Spleen (tissue), 13 donors: ENCODE measurements around the gene MYOC. TPM values are rescaled to one million over a fixed set of nuclear protein-coding genes. Genes with fewer than 3 reads are reported as not detected.
"Not testable (repeated sequence)": the region's sequence is repeated elsewhere in the genome, so short reads cannot be mapped to it uniquely, and the experiment has no call there.

Experiments used
- DNase-seq: peaks from one replicate; pipeline ENCODE4 v3.0.0-alpha.2; 2020
- H3K27ac ChIP-seq, 8 donors: fragments of 200-600 bp; sonication (generic) in 7 of 8; 1 replicate in 4 of 8; 2 replicates in 4 of 8; pipeline versions ENCODE4 v1.5.0 to v1.8.0; 2016 to 2021; ENCODE audit warnings: inconsistent platforms in 4 of 8, mild to moderate bottlenecking in 4 of 8, moderate library complexity in 1 of 8
- H3K27me3 ChIP-seq, 7 donors: fragments of 200-600 bp; sonication (generic) in 6 of 7; replicated peaks in 1 of 7; 1 replicate in 4 of 7; 2 replicates in 3 of 7; pipeline versions ENCODE4 v1.5.0 to v1.8.0; 2016 to 2021; ENCODE audit warnings: inconsistent platforms in 3 of 7, mild to moderate bottlenecking in 1 of 7
- H3K36me3 ChIP-seq, 6 donors: fragments of 200-600 bp; sonication (generic) in 5 of 6; 1 replicate in 4 of 6; 2 replicates in 2 of 6; pipeline versions ENCODE4 v1.5.0 to v1.8.0; 2016 to 2021; ENCODE audit warnings: inconsistent platforms in 2 of 6
- H3K4me1 ChIP-seq, 6 donors: fragments of 200-600 bp; sonication (generic) in 5 of 6; 1 replicate in 3 of 6; 2 replicates in 3 of 6; pipeline versions ENCODE4 v1.5.0 to v1.8.0; 2016 to 2021; ENCODE audit warnings: inconsistent platforms in 3 of 6
- H3K4me3 ChIP-seq, 8 donors: fragments of 200-600 bp; sonication (generic) in 7 of 8; 1 replicate in 4 of 8; 2 replicates in 4 of 8; pipeline versions ENCODE4 v1.5.0 to v1.8.0; 2016 to 2021; ENCODE audit warnings: inconsistent platforms in 4 of 8, mild to moderate bottlenecking in 4 of 8, moderate library complexity in 2 of 8
- H3K9me3 ChIP-seq, 8 donors: fragments of 200-600 bp; sonication (generic) in 7 of 8; 1 replicate in 4 of 8; 2 replicates in 4 of 8; pipeline versions ENCODE4 v1.5.0 to v1.8.0; 2016 to 2021; ENCODE audit warnings: inconsistent platforms in 4 of 8
- CTCF ChIP-seq, 11 experiments: fragments of 200-600 bp in 7 of 11; fragments of 450-650 bp in 4 of 11; sonication (generic) in 4 of 11; IDR thresholded peaks in 8 of 11; conservative IDR thresholded peaks in 3 of 11; 1 replicate in 7 of 11; 2 replicates in 4 of 11; pipeline versions ENCODE4 v1.4.0 to v1.8.0; 2016 to 2021; ENCODE audit warnings: antibody characterized with exemption in 11 of 11, inconsistent platforms in 4 of 11, mild to moderate bottlenecking in 1 of 11
- POLR2A ChIP-seq, 3 donors: fragments of 450-650 bp; IDR thresholded peaks; one replicate each; pipeline ENCODE4 v1.5.1; 2017; ENCODE audit warnings: antibody characterized with exemption in 3 of 3, mild to moderate bottlenecking in 1 of 3
- POLR2AphosphoS5 ChIP-seq, 3 donors: sonication (generic); formaldehyde crosslinking; IDR thresholded peaks; one replicate each; pipeline ENCODE4 v1.5.1; 2017; ENCODE audit warnings: antibody characterized with exemption in 3 of 3
- WGBS, 5 donors: extraction: QIAGEN DNeasy Blood & Tissue Kit in 3 of 5; methylation state at CpG; one replicate each; pipeline versions ENCODE4 v1.1.5 to v1.1.7; 2013 to 2018; 5-methylcytosine and 5-hydroxymethylcytosine counted together
- intact Hi-C: fragments of 100-400 bp; cut with DNase I; formaldehyde crosslinking; loops from one replicate; pipeline ENCODE4 v1.15.0; 2023; ENCODE audit warnings: low total_unique reads
- long read RNA-seq, 2 donors: transcript quantifications; one replicate each; lab custom pipeline, GENCODE V29; 2026
- polyA plus RNA-seq, 3 donors: library from polyadenylated mRNA; stranded (reverse); fragments of 200-250 nt; gene quantifications; one replicate each; pipeline ENCODE4 v1.2.1, GENCODE V29; 2013
- total RNA-seq, 7 donors: library from RNA; depleted of rRNA in 3 of 7; stranded (reverse); fragments of >200 nt in 3 of 7; fragmentation: NEBNext Ultra II Directional in 4 of 7; extraction: Animal tissue kit (Norgen Biotek cat#: 25700) in 4 of 7; gene quantifications; one replicate each; pipeline versions ENCODE4 v1.1.0 to v1.2.1, GENCODE V29; 2016 to 2021
- donor health status: healthy with polysubstance abuse.
- donor health status: DM: no; HTN: no; CAD: no; lungs with moderate emphysema.
- donor health status: DM: no; HTN: no; CAD: no.
- donor health status: Bipolar disorder and iron deficiency.
- donor health status: healthy.
- donor health status: DM: no; HTN: no; CAD: no.
- donor health status: DM: yes; HTN: yes; CAD: no.

MYOC gene
- total RNA-seq (not detected), polyA plus RNA-seq (under 1 TPM in 1 of 3 donors, not detected in 2; 0.10 TPM)
- long read RNA-seq, donor 1, result 0 reads
- long read RNA-seq, donor 2, result 0 reads

- Histone ChIP-seq H3K4me1 (peaks cover 0 to 18% (median 9%) of the 10 kb centered on the region in 6 donors), H3K27ac (no peak within 1 kb of the TSS), H3K36me3 (no peaks in the 10 kb centered on the region), H3K9me3 (no peaks in the 10 kb centered on the region), H3K4me3 (no peak within 1 kb of the TSS), H3K27me3 (peaks cover 0 to 29% (median 0%) of the 10 kb centered on the region in 7 donors)
- 58 to 88% (median 83%) methylated on average over 4 to 8 of the region's 8 CpGs for WGBS, 5 donors
- TF ChIP-seq POLR2A (IDR thresholded peaks at IDR 0.05) (no peak), CTCF (IDR thresholded peaks at IDR 0.05 in 8 of 11, conservative IDR thresholded peaks at IDR 0.05 in 3 of 11) (no peak), POLR2AphosphoS5 (IDR thresholded peaks at IDR 0.05) (no peak)
- intact Hi-C loops, result no loop called here
- DNase-seq, result no peak
Observed at GRCh38 chr1:171652234-171652822, at the start of gene MYOC. Gene MYOC (minus strand): TSS chr1:171652688. CDS start chr1:171652611, 77 bp downstream.

GRCh38 chr1:171699531-171699930 is 47.0 kb upstream of the MYOC start:
- Histone ChIP-seq H3K9me3 (peaks cover 0 to 11% (median 10%) of the 10 kb centered on the region in 8 donors), H3K27ac (no peak overlapping the region), H3K27me3 (no peaks in the 10 kb centered on the region), H3K4me3 (no peak overlapping the region), H3K4me1 (no peaks in the 10 kb centered on the region), H3K36me3 (peaks cover 0 to 61% (median 11%) of the 10 kb centered on the region in 6 donors)
- WGBS, 5 donors, result 94 to 98% (median 95%) methylated on average over 2 of the region's 2 CpGs
- intact Hi-C loops, result no loop called here
- no peak for DNase-seq
- TF ChIP-seq CTCF (IDR thresholded peaks at IDR 0.05 in 8 of 11, conservative IDR thresholded peaks at IDR 0.05 in 3 of 11), result no peak
- TF ChIP-seq POLR2A (IDR thresholded peaks at IDR 0.05), result no peak
- TF ChIP-seq POLR2AphosphoS5 (IDR thresholded peaks at IDR 0.05), result no peak

- 91 to 96% (median 93%) methylated on average over 3 to 14 of the region's 14 CpGs for WGBS, 5 donors
- H3K27ac ChIP-seq, DNase-seq, H3K4me3 ChIP-seq, intact Hi-C loops, H3K27me3 ChIP-seq, H3K4me1 ChIP-seq: not testable (repeated sequence)
- H3K36me3 ChIP-seq, result peaks cover 0 to 24% (median 4%) of the 10 kb centered on the region in 6 donors
- H3K9me3 ChIP-seq, result peaks cover 0 to 18% (median 10%) of the 10 kb centered on the region in 8 donors
Observed at GRCh38 chr1:171695772-171696171, 43.3 kb upstream of the MYOC start.

- H3K27ac ChIP-seq, intact Hi-C loops, H3K4me1 ChIP-seq, H3K36me3 ChIP-seq, H3K4me3 ChIP-seq, H3K27me3 ChIP-seq, DNase-seq: not testable (repeated sequence)
- H3K9me3 ChIP-seq, result peaks cover 0 to 21% (median 11%) of the 10 kb centered on the region in 8 donors
- 85 to 99% (median 97%) methylated on average over 10 to 15 of the region's 23 CpGs for WGBS, 5 donors
Observed at GRCh38 chr1:171693541-171693940, 41.1 kb upstream of the MYOC start.

GRCh38 chr1:171683870-171684269 is 31.4 kb upstream of the MYOC start:
- Histone ChIP-seq H3K9me3 (peaks cover 0 to 19% (median 6%) of the 10 kb centered on the region in 8 donors), H3K27me3 (no peaks in the 10 kb centered on the region), H3K4me1 (no peaks in the 10 kb centered on the region), H3K27ac (no peak overlapping the region), H3K36me3 (no peaks in the 10 kb centered on the region), H3K4me3 (no peak overlapping the region)
- WGBS, 5 donors, result 52 to 76% (median 73%) methylated on average over 8 of the region's 8 CpGs
- intact Hi-C loops, result no loop called here
- TF ChIP-seq CTCF (IDR thresholded peaks at IDR 0.05 in 8 of 11, conservative IDR thresholded peaks at IDR 0.05 in 3 of 11) (no peak), POLR2A (IDR thresholded peaks at IDR 0.05) (no peak), POLR2AphosphoS5 (IDR thresholded peaks at IDR 0.05) (no peak)
- no peak for DNase-seq
